Measurements from ENCODE around the gene PLAAT5.
"Not testable (repeated sequence)": the region's sequence is repeated elsewhere in the genome, so short reads cannot be mapped to it uniquely, and the experiment has no call there.

The PLAAT5 gene, protein sequence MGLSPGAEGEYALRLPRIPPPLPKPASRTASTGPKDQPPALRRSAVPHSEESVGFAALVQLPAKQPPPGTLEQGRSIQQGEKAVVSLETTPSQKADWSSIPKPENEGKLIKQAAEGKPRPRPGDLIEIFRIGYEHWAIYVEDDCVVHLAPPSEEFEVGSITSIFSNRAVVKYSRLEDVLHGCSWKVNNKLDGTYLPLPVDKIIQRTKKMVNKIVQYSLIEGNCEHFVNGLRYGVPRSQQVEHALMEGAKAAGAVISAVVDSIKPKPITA

GRCh38 chr11:63490551-63491239 lies at the start of gene PLAAT5:
TSS of gene PLAAT5 (minus strand) at chr11:63491167. CDS start at chr11:63491034, 133 bp downstream.
- DNase-seq: no peak

DNA sequence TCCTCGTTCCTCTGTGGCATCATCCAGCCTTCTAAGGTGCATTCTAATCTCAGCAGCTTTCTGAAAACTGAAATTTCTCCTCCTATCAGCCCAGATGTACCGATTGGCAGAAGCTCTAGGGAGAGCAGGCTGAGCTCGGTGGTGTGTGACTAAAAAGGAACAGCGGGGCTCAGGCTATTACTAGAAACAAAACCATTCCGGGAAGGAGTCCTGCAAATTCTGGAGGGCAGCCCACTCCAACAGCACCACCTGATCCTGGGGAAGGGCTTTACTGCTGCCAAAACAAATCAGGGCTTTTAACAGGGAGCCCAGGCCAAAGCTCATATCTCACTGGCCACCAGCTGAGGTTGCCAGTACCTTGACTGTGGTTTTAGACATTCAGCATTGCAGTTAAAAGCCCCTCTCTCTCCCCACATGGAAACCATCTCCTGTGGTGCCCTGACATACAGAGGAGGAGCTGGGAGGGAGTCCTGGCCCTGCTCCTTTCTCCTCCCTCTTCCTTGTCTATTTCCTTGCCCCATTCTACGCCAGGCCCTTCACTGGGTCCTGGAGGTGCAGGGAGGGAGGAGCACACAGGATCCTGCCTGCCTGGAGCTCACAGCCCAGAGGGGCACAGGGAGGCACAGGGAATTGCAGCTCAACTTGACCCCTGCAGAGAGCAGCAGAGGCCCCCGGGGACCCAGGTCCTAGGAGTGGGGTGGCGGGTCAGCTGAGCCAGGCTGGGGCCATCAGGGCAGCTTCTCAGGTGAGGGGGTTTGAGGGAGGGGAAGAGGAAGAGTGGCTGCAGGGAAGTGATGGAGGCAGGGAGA lies 46.5 kb upstream of the PLAAT5 start:
- DNase-seq: no peak

DNA sequence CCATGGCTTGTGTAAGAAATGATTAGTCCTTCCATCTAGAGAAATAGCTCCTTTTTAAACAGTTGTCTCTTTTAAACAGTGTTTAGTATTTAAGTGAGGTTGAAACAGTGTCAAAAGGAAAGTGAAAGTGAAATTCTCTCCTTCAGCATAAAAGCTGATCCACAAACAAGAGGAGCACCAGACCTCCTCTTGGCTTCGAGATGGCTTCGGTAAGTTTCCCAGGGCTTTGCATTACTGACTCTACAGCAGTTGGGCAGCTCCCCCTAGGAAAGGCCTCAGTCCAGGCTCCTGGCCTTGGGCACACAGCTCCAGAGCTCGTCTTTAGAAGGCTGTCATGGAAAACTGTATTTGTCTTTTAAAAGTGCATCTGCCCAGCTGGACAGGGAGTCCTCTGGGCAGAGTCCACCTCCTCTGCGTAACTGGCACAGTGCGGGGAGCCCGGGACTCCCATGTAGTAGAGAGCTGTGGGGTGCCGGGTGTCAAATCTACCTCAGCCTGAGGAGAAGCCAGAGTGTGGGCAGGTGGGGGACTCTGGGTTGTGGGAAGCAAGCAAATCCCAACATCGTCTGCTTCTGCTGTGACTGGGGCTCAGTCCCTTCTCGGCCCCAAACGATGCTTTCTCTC lies 45.8 kb upstream of the PLAAT5 start, which contains the start of gene PLAAT4:
Gene PLAAT4 (plus strand): TSS at position 140 of the 624 bp plus-strand sequence. CDS start 61 bp downstream, at position 201.
- no peak for DNase-seq

- no peak for DNase-seq
Observed at GRCh38 chr11:63535734-63536133, 44.8 kb upstream of the PLAAT5 start.

GRCh38 chr11:63534895-63535461 lies 44.0 kb upstream of the PLAAT5 start:
- DNase-seq: no peak

- no peak for DNase-seq
Observed at GRCh38 chr11:63534076-63534475, 43.1 kb upstream of the PLAAT5 start.

- DNase-seq: no peak
Observed at GRCh38 chr11:63532799-63533475, 42.0 kb upstream of the PLAAT5 start.

DNA sequence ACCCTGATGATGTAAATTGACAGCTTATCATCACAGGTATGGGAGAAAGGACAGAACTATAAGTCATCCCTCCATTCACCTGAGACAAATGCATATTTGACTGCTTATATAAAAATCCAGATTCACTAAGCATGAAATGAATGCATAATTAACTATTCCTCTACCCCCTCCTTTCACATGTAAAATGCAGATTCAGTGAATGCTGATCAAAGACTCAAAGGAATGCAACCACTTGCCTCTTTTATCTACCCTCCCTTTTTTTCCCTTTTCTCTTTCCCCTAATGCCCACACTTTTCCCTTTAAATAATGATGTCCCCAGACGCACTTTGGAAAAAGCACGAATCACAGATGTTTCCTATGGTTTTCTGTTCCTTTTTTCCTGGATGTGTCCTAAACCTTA lies 41.1 kb upstream of the PLAAT5 start:
- DNase-seq: no peak

DNA sequence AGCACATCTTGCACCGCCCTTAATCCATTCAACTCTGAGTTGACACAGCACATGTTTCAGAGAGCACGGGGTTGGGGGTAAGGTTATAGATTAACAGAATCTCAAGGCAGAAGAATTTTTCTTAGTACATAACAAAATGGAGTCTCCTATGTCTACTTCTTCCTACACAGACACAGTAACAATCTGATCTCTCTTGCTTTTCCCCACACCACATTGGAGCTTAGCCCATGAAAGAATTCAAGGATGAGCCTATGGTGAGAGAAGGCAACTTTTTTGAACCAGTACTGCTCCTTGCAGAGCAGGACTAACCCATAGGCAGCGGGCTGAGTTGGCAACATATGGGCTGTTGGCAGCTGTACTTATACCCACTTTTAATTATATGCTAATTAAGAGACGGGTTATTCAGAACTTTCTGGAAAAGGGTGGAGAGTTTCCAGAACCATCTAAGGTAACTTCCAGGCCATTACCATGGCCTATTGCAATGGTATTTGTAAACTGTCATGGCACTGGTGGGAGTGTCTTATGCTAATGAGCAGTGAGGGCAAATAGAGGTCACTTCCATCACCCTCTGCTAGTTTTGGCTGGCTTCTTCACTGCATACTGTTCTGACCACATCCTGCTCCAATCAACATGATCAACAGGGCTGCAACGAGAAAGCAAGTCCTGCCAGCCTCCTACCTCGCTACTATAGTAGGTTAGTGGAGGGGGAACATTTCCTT lies 40.3 kb upstream of the PLAAT5 start:
- DNase-seq: not testable (repeated sequence)

DNA sequence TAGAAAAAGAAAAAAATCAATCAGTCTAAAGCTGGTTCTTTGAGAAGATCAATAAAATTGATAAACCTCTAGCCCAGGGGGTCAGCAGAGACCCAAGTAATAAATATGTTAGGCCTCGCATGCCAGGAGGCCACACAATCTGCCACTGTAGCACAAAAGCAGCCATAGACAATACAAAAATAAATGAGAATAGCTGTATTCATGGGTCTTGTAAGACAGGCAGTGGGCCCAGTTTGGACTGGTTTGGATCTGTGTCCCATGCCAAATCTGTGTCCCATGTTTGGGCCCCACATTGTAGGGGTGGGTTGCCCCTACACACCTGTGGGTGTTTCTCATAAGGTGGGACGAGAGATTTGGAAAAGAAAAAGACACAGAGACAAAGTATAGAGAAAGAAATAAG lies 39.1 kb upstream of the PLAAT5 start:
- no peak for DNase-seq

- DNase-seq: not testable (repeated sequence)
Observed at GRCh38 chr11:63529373-63529772, 38.4 kb upstream of the PLAAT5 start.

DNA sequence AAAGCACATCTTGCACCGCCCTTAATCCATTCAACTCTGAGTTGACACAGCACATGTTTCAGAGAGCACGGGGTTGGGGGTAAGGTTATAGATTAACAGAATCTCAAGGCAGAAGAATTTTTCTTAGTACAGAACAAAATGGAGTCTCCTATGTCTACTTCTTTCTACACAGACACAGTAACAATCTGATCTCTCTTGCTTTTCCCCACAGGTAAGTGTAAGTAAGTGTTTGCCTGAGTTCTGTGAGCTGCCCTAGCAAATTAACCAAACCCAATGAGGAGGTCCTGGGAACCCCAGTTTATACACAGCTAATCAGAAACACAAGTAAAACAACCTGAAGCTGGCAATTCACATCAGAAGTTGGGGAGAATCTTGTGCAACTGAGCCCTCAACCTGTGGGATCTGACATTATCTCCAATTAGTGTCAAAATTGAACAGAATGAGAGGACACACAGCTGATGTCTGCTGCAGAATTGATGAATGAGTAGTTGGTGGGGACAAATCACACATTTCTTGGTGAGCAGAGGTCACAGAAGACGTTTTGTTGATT lies 37.8 kb upstream of the PLAAT5 start:
- DNase-seq: not testable (repeated sequence)

DNA sequence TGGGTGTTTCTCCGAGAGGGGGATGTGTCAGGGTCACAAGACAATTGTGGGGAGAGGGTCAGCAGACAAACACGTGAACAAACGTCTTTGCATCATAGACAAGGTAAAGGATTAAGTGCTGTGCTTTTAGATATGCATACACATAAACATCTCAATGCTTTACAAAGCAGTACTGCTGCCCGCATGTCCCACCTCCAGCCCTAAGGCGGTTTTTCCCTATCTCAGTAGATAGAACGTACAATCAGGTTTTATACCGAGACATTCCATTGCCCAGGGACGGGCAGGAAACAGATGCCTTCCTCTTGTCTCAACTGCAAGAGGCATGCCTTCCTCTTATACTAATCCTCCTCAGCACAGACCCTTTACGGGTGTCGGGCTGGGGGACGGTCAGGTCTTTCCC lies 37.2 kb upstream of the PLAAT5 start:
- DNase-seq: not testable (repeated sequence)

DNA sequence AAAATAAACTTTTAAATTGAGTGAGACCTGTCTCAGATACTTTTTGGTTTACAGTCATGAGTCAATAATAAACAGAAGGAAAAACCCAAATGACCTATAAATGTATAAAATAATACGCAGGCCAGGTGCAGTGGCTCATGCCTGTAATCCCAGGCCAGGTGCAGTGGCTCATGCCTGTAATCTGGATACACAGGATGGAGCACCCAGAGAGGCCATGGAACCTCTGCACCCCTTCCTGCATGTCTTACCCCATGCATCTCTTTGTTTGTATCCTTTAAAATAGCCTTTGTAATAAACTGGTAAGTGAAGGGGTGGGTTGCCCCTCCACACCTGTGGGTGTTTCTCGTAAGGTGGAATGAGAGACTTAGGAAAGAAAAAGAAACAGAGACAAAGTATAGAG lies 36.7 kb upstream of the PLAAT5 start:
- DNase-seq: no peak

- DNase-seq: no peak
Observed at GRCh38 chr11:63523151-63523550, 32.2 kb upstream of the PLAAT5 start.

GRCh38 chr11:63521896-63522295 lies 30.9 kb upstream of the PLAAT5 start:
- DNase-seq: no peak

DNA sequence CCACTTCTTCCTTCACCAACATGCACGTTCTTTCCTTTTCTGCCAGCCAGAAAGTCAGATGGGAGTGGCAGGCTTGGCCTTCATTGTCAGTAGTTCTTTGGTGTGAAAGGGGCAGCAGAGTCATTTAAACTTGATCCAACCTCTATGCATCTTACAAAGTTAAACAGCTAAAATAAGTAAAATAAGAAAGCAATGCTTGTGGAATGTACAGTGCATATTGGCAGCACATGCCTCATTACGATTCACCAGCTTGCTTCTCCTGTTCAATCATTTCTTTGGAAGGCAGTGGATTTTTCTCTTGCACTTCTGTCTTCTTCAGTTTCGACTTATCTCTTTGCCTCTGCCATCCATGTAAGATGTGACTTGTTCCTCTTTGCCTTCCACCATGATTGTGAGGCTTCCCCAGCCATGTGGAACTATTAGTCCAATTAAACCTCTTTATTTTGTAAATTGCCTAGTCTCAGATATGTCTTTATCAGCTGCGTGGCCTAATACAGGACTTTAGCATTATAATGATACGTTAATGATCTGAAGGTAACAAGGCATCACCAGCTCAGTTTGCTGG lies 29.7 kb upstream of the PLAAT5 start:
- no peak for DNase-seq

- no peak for DNase-seq
Observed at GRCh38 chr11:63518548-63518947, 27.6 kb upstream of the PLAAT5 start.

DNA sequence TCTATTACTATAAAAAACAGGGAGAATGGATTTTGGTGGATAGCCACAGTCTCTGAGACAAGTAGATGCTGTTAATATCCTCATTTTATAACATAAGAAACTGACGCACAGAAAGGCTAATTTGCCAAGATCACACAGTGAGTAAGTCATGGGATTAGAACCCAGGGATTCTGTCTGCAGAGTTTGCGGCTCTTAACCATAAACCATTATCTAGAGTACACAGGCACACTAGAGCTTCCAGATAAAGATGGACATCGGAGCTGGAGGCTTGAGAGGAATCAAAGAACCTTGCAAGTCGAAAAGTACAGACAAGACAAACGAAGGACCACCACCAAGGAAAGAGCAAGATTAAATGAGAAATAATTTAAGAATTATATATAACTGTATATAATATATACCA lies 26.2 kb upstream of the PLAAT5 start:
- no peak for DNase-seq

DNA sequence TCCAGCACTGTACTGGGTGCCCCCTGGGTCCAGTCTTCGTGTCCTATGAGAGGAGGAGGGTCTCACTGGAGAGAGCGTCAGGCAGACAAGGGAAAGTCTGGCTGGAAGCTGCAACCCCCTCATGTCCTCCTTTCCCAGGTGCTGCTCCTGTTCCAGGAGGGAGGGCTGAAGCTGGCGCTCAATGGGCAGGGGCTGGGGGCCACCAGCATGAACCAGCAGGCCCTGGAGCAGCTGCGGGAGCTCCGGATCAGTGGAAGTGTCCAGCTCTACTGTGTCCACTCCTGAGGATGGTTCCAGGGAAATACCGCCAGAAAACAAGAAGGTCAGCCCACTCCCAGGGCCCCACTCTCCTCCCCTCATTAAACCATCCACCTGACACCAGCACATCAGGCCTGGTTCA lies 25.1 kb upstream of the PLAAT5 start:
- DNase-seq: no peak

DNA sequence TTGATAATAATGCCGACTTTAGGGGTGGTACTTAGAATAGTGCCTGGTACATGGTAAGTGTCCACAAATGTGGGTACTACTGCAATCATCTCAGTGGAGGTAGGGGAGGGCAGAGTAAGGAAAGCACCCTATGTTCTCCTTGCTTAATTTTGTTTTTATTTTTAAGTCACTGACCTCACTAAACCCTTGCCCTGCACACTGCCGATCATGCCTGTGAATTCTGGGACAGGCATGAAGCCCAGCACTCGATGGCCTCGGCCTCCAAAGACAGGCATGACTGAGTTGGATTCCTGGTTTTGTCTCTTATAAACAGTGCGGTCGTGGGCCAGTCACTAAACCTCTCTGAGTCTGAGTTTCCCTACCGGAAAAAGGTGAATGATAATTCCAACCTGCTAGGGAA lies 21.8 kb upstream of the PLAAT5 start:
- no peak for DNase-seq

Data from cortex of kidney (tissue), 1 donor.